GM10266 (cell line): ENCODE data around the gene OR1F1.
"Not testable (repeated sequence)": the region's sequence is repeated elsewhere in the genome, so short reads cannot be mapped to it uniquely, and the experiment has no call there.

Experiments
- DNase-seq: peaks from one replicate; pipeline ENCODE4 v3.0.0; 2012; ENCODE audit errors: extremely low spot score
- CTCF ChIP-seq: IDR thresholded peaks from 2 replicates; pipeline ENCODE4 v1.5.1; 2012; ENCODE audit warnings: mild to moderate bottlenecking, low read depth; ENCODE audit not compliant: control insufficient read depth, insufficient read depth; ENCODE audit errors: missing control alignments

Gene OR1F1

GRCh38 chr16:3187798-3188674 lies at the start of gene OR1F1:
Gene OR1F1 (plus strand): TSS chr16:3188204.
- DNase-seq, result peak; percentile 75
- no peak for TF ChIP-seq CTCF

GRCh38 chr16:3138342-3138741 lies 49.7 kb upstream of the OR1F1 start:
- no peak for DNase-seq
- TF ChIP-seq CTCF, result no peak

DNA sequence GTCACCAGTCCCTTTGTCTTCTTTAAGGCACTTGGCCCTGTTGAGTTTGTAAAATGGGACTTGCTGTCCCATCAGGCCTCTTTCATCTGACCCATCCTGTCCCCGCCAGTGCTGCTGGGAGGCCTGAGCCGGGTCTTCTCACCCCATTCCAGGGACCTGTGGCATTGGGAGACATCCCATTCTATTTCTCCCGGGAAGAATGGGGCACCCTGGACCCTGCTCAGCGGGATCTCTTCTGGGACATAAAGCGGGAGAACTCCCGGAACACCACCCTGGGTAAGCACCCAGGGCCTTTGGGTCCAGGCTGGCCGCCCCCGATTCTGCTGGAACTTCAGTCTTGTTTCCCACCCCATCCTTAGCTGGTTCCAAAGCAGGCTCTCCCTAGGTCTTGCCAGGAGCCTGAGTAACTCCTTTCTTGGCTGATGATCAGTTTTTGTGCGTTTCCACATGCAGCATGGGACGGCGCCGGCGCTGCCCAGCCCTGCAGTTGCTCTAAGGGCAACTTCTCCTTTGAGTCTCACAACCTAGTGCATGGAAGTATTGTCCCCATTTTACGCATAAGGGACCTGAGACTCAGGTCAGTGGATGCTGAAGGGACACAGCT lies 49.1 kb upstream of the OR1F1 start:
- DNase-seq, result no peak
- no peak for TF ChIP-seq CTCF

- DNase-seq, result not testable (repeated sequence)
Measured at GRCh38 chr16:3139561-3139960, 48.4 kb upstream of the OR1F1 start.

- no peak for TF ChIP-seq CTCF
- DNase-seq, result no peak
Measured at GRCh38 chr16:3140603-3141427, 47.2 kb upstream of the OR1F1 start.

DNA sequence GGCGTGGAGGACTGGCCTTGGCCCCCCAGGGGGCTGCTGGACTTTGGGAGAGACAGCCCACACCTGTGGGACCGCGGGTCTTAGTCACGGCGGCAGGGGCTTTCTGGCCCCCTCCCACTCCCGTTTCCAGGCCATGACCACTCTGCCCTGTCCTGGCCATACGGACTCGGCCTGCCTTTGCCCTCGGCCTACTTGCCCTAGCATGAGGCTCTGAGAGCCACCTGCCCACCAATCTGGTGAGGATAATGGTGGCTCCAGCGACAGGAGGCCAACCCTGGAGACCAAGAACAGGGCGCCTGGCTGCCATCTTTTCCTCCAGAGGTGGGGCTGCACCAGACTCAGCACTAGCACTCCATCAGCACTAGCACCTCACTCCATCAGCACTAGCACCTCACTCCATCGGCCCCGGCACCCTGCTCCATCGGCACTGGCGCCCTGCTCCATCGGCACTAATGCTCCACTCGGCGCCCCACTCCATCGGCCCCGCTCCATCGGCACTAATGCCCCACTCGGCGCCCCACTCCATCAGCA lies 46.2 kb upstream of the OR1F1 start:
- DNase-seq, result no peak
- no peak for TF ChIP-seq CTCF

GRCh38 chr16:3142327-3142726 lies 45.7 kb upstream of the OR1F1 start:
- TF ChIP-seq CTCF, result no peak
- no peak for DNase-seq
